Psoas muscle (tissue), 8 donors: Measurements from ENCODE around the gene SMC2. TPM values are rescaled to one million over a fixed set of nuclear protein-coding genes. Genes with fewer than 3 reads are reported as not detected.

Experiments used
- ATAC-seq, 4 donors: fragments of 200-7000 bp; cut with Tn5 transposase; one replicate each; pipeline ENCODE4 v1.9.1; 2020; ENCODE audit warnings: moderate library complexity in 3 of 4, mild to moderate bottlenecking in 2 of 4
- DNase-seq, 2 donors: peaks; one replicate each; pipeline ENCODE4 v3.0.0-alpha.2; 2020
- H3K27ac ChIP-seq: fragments of 200-600 bp; one replicate; pipeline ENCODE4 v1.8.0; 2022
- H3K27me3 ChIP-seq, 3 donors: fragments of 200-600 bp in 1 of 3; one replicate each; pipeline versions ENCODE4 v1.6.1 to v1.8.0; 2013 to 2022; ENCODE audit warnings: low read length in 2 of 3, mild to moderate bottlenecking in 2 of 3, moderate library complexity in 1 of 3; ENCODE audit not compliant: insufficient read depth in 3 of 3
- H3K36me3 ChIP-seq, 2 donors: fragments of 200-600 bp in 1 of 2; one replicate each; pipeline versions ENCODE4 v1.6.1 to v1.8.0; 2013 to 2022; ENCODE audit warnings: low read depth in 1 of 2, mild to moderate bottlenecking in 1 of 2, moderate library complexity in 1 of 2; ENCODE audit not compliant: insufficient read depth in 1 of 2
- H3K4me1 ChIP-seq: fragments of 200-600 bp; one replicate; pipeline ENCODE4 v1.8.0; 2022
- H3K4me3 ChIP-seq: fragments of 200-600 bp; one replicate; pipeline ENCODE4 v1.8.0; 2022; ENCODE audit warnings: mild to moderate bottlenecking
- H3K9me3 ChIP-seq: fragments of 200-600 bp; one replicate; pipeline ENCODE4 v1.8.0; 2022
- WGBS, 3 donors: extraction: QIAGEN DNeasy Blood & Tissue Kit; methylation state at CpG; one replicate each; pipeline versions ENCODE4 v1.1.6 to v1.1.7; 2013; 5-methylcytosine and 5-hydroxymethylcytosine counted together
- intact Hi-C, 2 donors: fragments of 100-400 bp; cut with DNase I; formaldehyde crosslinking; loops; one replicate each; pipeline versions ENCODE4 v1.11.0 to v1.14.2; 2022
- polyA plus RNA-seq, 3 donors: library from polyadenylated mRNA; stranded (reverse); fragments of 200-250 nt; gene quantifications; one replicate each; pipeline ENCODE4 v1.2.3, GENCODE V29; 2013
- total RNA-seq, 4 donors: library from RNA; stranded (reverse); fragmentation: NEBNext Ultra II Directional in 2 of 4; extraction: Animal tissue kit (Norgen Biotek cat#: 25700) in 2 of 4; gene quantifications; one replicate each; pipeline versions ENCODE4 v1.2.1 to v1.2.4, GENCODE V29; 2021 to 2023
- TF ChIP-seq, protein P1 (sequence below): fragments of 200-600 bp; IDR thresholded peaks from one replicate; pipeline ENCODE4 v1.8.0; 2022; ENCODE audit warnings: antibody characterized with exemption
- donor health status: healthy with polysubstance abuse.
- donor health status: DM: no; HTN: no; CAD: no; lungs with moderate emphysema.
- donor health status: Bipolar disorder and iron deficiency.
- donor health status: healthy.
- donor health status: DM: yes; HTN: yes; CAD: no.
- donor health status: DM: no; HTN: no; CAD: no.
- donor health status: DM: no; HTN: no; CAD: no.
- donor health status: DM: yes; HTN: yes; CAD: no.

Gene SMC2
- total and polyA plus RNA-seq, 7 donors, result 1.6 to 6.3 (median 3.2) TPM

DNA sequence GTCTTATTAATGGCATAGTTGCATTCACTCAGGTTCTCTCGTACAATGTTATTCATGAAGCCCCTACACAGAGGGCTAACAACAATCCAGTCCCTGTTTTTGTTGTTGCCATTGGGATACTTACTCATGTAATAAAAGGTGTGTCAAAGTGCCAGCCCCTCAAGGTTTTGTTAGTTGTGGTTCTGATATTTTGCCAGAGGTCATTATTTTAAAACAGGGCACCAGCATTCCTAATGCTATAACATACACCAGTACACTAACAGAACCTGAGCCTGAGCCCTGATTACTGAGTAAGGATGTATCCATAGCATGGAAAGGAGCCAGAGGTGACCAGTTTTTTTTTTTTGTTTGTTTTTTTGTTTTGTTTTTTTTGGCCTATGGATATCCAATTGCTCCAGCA is 50.2 kb downstream of the SMC2 start:
- ATAC-seq, result no peak
- Histone ChIP-seq H3K27ac (no peak overlapping the region), H3K4me1 (no peaks in the 10 kb centered on the region), H3K36me3 (peaks cover 0 to 20% of the 10 kb centered on the region in 2 donors), H3K9me3 (no peaks in the 10 kb centered on the region), H3K4me3 (no peak overlapping the region), H3K27me3 (no peaks in the 10 kb centered on the region)
- no peak for DNase-seq
- TF ChIP-seq, protein P1, sequence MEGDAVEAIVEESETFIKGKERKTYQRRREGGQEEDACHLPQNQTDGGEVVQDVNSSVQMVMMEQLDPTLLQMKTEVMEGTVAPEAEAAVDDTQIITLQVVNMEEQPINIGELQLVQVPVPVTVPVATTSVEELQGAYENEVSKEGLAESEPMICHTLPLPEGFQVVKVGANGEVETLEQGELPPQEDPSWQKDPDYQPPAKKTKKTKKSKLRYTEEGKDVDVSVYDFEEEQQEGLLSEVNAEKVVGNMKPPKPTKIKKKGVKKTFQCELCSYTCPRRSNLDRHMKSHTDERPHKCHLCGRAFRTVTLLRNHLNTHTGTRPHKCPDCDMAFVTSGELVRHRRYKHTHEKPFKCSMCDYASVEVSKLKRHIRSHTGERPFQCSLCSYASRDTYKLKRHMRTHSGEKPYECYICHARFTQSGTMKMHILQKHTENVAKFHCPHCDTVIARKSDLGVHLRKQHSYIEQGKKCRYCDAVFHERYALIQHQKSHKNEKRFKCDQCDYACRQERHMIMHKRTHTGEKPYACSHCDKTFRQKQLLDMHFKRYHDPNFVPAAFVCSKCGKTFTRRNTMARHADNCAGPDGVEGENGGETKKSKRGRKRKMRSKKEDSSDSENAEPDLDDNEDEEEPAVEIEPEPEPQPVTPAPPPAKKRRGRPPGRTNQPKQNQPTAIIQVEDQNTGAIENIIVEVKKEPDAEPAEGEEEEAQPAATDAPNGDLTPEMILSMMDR, result no peak
- intact Hi-C loops, result no loop called here
- WGBS, 3 donors, result 96 to 100% (median 97%) methylated on average over 1 of the region's 1 CpG

DNA sequence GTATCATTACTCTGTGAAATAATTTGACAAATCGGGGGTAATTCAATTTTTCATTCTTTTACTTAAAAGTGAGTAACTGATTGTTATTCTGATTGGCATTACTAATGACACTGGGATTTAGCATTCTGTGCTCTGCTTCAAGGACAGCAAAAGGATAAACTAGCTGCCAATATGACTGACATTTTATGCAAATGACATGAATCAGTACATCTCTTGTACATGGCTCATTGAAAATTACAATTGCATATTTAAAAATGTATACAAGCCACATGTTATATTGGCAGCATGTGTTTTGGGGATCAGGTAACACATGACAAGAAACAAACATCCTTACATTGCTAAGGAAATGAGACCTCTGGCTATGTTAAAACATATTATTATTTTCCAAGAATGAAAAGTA is 79.0 kb downstream of the SMC2 start:
- no peaks in the 10 kb centered on the region for H3K36me3 ChIP-seq
- TF ChIP-seq, protein P1, result no peak
- intact Hi-C loops, result no loop called here
- H3K4me3 ChIP-seq, result no peak overlapping the region
- no peak overlapping the region for H3K27ac ChIP-seq
- no peak for ATAC-seq
- H3K4me1 ChIP-seq, result no peaks in the 10 kb centered on the region
- WGBS, 3 donors, result 84 to 89% (median 89%) methylated on average over 1 of the region's 1 CpG
- H3K9me3 ChIP-seq, result no peaks in the 10 kb centered on the region
- no peak for DNase-seq
- no peaks in the 10 kb centered on the region for H3K27me3 ChIP-seq

DNA sequence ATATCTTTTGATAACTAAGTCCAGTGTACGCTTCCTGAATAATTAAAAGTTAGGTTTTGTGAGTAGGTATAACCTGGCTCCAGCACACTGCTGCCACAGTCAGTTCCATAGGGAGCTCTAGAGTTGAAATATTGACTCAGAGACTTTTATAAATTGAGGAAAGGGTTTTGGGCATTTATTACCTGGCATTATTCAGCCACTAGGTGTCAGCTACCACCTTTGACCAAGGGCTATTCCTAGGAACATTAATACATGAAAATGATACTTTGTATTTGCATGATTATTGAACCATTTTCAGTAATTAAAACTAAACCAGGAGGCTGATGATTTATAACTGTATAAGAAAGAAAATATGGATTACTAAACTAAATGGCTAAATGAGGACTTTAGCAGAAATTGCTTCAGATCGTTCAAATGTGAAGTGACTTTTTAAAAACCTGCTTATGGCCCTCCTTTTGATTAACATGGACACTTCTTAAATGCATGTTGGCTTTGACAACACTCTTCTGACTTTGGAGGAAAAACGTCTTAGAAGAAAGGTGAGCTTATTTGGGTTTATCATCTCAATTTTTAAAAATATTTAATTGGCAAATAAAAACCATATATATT is 83.0 kb downstream of the SMC2 start:
- DNase-seq, result no peak

DNA sequence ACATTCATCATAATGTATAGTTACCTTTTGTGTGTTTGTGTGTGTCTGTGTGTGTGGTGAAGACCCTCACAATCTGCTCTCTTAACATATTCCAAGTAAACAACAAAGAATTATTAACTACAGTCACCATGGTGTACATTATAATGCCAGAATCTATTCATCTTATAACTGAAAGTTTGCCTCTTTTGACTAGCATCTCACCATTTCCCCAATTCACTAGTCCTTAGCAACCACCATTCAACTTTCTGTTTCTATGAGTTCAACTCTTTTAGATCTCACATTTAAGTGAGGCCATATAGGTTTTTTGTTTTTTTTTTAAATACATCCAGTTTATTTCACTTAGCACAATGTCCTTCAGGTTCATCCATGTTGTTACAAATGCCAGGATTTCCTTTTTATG is 83.6 kb downstream of the SMC2 start:
- Histone ChIP-seq H3K4me3 (no peak overlapping the region), H3K27me3 (no peaks in the 10 kb centered on the region), H3K36me3 (no peaks in the 10 kb centered on the region), H3K9me3 (no peaks in the 10 kb centered on the region), H3K27ac (no peak overlapping the region), H3K4me1 (no peaks in the 10 kb centered on the region)
- ATAC-seq (no peak), DNase-seq (no peak)
- TF ChIP-seq, protein P1, result no peak
- intact Hi-C loops, result no loop called here

More for the DNA sequence above, 83.0 kb downstream of the SMC2 start:
- Histone ChIP-seq H3K4me3 (no peak overlapping the region), H3K27me3 (no peaks in the 10 kb centered on the region), H3K4me1 (no peaks in the 10 kb centered on the region), H3K27ac (no peak overlapping the region), H3K9me3 (no peaks in the 10 kb centered on the region), H3K36me3 (no peaks in the 10 kb centered on the region)
- no peak for ATAC-seq
- WGBS, 3 donors, result 69 to 71% (median 70%) methylated on average over 3 of the region's 3 CpGs
- TF ChIP-seq, protein P1, result peak; percentile 16
- intact Hi-C loops, result no loop called here
